GM10266 (cell line): ENCODE measurements around the gene GALNT11.
"Not testable (repeated sequence)": the region's sequence is repeated elsewhere in the genome, so short reads cannot be mapped to it uniquely, and the experiment has no call there.

ENCODE experiments used
- DNase-seq: peaks from one replicate; pipeline ENCODE4 v3.0.0; 2012; ENCODE audit errors: extremely low spot score
- CTCF ChIP-seq: IDR thresholded peaks from 2 replicates; pipeline ENCODE4 v1.5.1; 2012; ENCODE audit warnings: mild to moderate bottlenecking, low read depth; ENCODE audit not compliant: control insufficient read depth, insufficient read depth; ENCODE audit errors: missing control alignments

GALNT11 gene

GRCh38 chr7:152030059-152030458 lies 4.6 kb downstream of the GALNT11 start:
- peak; percentile 25 for TF ChIP-seq CTCF
- DNase-seq: not testable (repeated sequence)

GRCh38 chr7:152030639-152031038 lies 5.2 kb downstream of the GALNT11 start:
- DNase-seq: not testable (repeated sequence)

GRCh38 chr7:152035817-152036216 lies 10.3 kb downstream of the GALNT11 start:
- TF ChIP-seq CTCF: no peak
- DNase-seq: no peak

- DNase-seq: not testable (repeated sequence)
Measured at GRCh38 chr7:152038410-152038809, 12.9 kb downstream of the GALNT11 start.

GRCh38 chr7:152043086-152043485 lies 17.6 kb downstream of the GALNT11 start:
- not testable (repeated sequence) for DNase-seq

- not testable (repeated sequence) for DNase-seq
Measured at GRCh38 chr7:152044909-152045308, 19.4 kb downstream of the GALNT11 start.

GRCh38 chr7:152046531-152046930 lies 21.1 kb downstream of the GALNT11 start:
- TF ChIP-seq CTCF: no peak
- DNase-seq: no peak

- DNase-seq: no peak
- no peak for TF ChIP-seq CTCF
Measured at GRCh38 chr7:152048051-152048450, 22.6 kb downstream of the GALNT11 start.

GRCh38 chr7:152050547-152050971 lies 25.1 kb downstream of the GALNT11 start:
- no peak for TF ChIP-seq CTCF
- no peak for DNase-seq

- no peak for TF ChIP-seq CTCF
- DNase-seq: no peak
Measured at GRCh38 chr7:152051968-152052367, 26.5 kb downstream of the GALNT11 start.
